Medulla oblongata (tissue), 1 donor: ENCODE data around the gene KCTD16.

Experiments used
- DNase-seq: peaks from one replicate; pipeline ENCODE4 v3.0.0-alpha.2; 2015; ENCODE audit errors: extremely low spot score

Gene KCTD16

DNA sequence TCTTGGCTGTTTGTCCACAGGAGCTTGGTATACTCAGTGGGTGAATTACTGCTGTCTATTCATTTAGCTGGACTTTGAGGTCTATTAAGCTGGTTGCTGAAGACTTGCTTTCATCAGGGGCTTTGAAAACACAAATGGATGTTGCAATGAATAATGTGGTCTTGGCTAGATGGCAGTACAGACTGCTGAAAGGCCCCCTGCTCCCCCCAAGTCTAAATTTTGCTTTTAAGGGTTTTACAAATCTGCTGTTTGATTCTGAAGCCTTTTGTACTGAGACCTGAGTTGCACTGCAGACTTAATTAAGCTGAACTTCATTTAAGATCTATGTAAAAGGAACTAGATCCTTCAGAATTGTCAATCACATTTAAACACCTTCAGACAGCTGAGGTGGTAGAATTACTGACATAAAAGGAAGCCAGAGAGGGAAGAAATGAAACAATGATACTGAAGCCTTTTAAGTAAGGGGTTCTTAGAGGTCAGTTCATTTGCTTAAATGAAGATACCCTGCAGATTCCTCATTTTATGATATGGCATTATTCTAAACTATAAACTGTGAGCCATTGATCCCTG is 37.3 kb downstream of the KCTD16 start:
- no peak for DNase-seq

GRCh38 chr5:144209361-144209760 is 38.7 kb downstream of the KCTD16 start:
- no peak for DNase-seq

- DNase-seq, result no peak
Observed at GRCh38 chr5:144210655-144211054, 40.0 kb downstream of the KCTD16 start.

DNA sequence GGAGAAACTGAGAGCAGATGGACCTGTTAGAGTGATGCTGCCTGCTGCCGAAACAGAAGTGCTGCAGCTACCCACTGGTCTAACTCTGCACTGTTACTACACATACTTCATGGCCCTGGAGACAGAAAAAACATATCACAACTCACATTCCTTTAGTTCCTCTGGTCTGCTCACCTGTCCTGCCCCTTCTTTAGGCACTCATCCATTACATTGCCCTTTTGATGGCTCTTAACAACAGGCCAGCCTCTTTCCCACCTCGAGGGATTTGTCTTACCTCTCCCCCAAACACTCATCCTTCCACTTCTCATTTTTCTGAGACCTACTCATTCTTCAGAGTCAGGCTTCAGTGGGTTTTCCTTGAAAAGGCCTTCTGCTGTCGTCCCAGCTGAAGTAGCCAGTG is 49.2 kb downstream of the KCTD16 start:
- DNase-seq, result no peak

DNA sequence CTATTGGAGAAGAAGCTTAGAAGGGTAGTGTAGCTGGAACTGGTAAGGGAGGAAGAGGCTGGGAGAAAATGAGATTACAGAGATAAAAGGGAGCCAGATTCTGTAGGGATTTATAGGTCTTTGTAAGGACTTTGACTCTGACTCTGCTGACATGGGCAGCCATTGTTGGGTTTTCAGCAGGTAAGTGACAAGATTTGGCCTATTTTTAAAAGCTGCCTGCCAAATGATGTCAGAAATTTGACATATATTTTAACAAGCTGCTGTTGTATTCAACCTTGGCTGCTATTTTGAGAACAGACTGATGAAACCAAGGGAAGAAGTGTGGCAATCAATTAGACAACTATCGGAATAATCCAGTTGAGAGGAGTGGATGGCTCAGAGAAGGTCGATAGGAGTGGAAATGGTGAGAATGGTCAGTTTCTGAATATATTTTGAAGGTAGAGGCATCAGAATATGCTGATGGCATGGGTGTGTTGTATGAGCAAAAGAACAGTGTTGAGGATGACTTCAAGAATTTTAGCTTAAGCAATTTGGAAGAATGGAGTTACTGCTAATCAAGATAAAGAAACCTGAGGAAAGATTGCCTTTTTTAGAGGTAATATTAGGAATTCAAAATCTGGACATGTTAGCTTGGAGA is 56.8 kb downstream of the KCTD16 start:
- no peak for DNase-seq

DNA sequence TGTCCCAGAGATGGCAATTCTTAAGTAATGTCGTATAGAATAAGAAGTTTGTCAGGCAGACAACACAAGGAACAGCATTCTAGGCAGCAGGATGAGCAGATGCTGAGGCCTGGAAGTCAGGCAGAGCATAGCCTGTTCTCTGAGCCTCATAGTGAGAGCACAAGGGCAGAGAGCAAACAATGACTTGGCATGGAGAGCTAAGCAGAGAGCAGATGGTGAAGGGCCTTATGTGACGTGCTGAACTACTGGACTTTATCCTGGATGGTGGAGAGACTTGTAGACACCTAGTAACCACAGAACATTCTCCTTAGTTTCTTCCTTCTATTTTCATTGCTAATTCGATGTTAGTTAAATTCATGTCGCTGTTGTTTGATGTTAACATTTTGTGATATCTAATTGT is 60.1 kb downstream of the KCTD16 start:
- no peak for DNase-seq

GRCh38 chr5:144232285-144232684 is 61.6 kb downstream of the KCTD16 start:
- no peak for DNase-seq

DNA sequence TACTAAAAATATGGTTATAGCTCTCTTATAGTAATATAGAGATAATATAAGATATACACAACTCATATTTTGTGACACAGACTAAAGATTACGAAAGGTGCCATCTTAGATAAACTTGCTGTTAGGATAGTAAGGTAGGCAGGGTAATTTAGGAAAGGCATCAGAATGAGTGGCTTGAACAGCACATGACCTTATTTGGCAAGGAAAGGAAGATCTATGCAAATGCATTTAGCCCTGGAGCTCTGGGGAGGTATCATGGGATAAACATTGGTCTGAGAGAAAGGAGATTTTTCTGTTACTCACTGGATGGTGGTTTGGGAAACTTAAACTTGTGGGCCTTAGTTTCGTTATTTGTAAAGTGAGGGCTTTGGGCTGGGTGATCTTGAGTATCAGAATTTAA is 65.8 kb downstream of the KCTD16 start:
- DNase-seq, result no peak

- peak; percentile 66 for DNase-seq
Observed at GRCh38 chr5:144237851-144238250, 67.2 kb downstream of the KCTD16 start.

GRCh38 chr5:144247131-144247530 is 76.5 kb downstream of the KCTD16 start:
- DNase-seq, result no peak

DNA sequence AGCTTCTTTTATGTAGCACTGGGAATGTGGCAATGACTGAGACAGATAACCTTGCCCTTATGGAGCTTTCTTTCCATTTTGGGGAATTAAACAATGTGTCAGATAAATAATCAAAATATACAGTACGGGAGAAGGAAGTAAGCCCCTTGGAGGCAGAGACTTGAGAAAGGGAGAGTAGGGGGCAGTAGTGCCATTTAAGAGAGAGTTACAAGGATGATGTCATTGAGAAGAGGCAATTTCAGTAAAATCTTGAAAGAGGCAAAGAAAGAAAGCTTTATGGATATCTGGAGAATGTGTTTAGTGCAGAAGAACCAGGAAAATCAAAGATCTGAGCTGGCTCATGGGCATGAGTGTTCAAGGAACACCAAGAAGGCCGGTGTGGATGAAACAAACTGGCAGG is 77.3 kb downstream of the KCTD16 start:
- DNase-seq, result no peak

GRCh38 chr5:144249755-144250464 is 79.2 kb downstream of the KCTD16 start:
- no peak for DNase-seq

- no peak for DNase-seq
Observed at GRCh38 chr5:144254552-144254951, 83.9 kb downstream of the KCTD16 start.

GRCh38 chr5:144260121-144260520 is 89.4 kb downstream of the KCTD16 start:
- no peak for DNase-seq

- no peak for DNase-seq
Observed at GRCh38 chr5:144265643-144266247, 95.1 kb downstream of the KCTD16 start.

DNA sequence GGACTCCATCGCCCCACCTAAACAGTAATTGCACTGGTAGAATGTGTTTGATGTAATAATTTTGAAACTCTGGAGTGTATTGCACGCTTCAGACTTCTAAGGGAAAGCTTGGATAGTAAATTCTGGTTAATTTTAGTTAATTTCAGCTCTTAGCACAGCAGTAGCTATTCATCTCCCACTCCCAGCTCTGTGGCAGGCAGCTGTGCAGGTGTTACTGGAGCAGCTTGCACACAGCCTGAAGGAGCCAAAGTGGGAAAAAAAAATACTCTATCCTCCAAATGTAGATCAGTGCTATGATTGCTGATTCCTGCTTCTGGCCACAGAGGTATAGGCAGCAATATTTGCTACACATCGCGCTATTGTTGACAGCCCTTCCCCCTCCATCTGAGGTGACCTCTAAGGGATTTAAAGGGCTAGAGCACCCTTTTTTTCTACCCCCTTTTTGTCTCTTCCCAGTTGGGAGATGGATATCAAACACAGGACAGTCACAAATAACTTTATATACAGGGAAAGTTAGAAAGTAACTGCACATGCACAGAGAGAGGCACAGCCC is 97.4 kb downstream of the KCTD16 start:
- no peak for DNase-seq

DNA sequence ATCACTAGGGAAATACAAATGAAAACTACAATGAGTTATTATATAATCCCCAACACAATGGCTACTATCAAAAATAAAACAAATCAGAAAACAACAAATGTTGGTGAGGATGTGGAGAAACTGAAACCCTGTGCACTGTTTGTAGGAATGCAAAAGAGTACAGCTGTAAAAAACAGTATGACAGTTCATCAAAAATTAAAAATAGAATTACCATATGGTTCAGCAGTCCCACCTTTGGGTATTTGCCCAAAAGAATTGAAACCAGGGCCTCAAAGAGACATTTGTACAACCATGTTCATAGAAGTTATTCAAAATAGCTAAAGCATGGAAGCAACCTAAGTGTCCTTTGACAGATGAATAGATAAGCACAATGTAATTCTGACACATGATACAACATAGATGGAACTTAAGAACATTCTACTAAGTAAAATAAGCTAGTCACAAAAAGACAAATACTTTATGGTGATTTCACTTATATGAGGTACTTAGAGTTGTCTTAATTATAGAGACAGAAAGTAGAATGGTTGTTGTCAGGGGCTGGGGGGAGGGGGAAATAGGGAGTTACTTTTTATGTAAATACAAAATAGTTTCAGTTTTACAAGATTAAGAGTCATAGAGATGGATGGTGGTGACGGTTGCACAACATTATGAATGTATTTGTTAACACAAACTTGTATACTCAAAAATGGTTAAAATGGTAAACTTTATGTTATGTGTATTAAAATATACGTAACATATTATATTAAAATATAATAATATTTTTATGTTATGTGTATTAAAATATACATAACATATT is 102.8 kb downstream of the KCTD16 start:
- no peak for DNase-seq

GRCh38 chr5:144275329-144275728 is 104.7 kb downstream of the KCTD16 start:
- DNase-seq, result peak; percentile 9

GRCh38 chr5:144276034-144276822 is 105.6 kb downstream of the KCTD16 start:
- no peak for DNase-seq

DNA sequence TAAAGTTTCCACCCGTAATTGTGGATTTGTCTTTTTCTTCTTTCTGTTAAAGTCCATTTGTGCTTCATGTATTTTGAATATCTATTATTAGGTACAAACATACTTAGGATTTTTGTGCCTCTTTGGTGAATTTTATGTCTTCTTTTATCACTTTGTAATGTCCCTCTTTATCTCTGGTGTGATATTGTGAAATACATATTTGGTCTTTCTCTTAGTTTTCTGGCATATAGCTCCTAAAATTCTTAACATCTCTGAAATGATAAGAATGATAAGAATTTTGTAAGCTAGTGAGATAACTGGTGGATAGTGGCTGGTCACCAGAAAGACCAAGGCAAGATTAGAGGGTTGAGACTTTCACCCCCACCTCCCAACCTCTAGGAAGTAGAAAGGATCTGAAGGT is 111.1 kb downstream of the KCTD16 start:
- no peak for DNase-seq

DNA sequence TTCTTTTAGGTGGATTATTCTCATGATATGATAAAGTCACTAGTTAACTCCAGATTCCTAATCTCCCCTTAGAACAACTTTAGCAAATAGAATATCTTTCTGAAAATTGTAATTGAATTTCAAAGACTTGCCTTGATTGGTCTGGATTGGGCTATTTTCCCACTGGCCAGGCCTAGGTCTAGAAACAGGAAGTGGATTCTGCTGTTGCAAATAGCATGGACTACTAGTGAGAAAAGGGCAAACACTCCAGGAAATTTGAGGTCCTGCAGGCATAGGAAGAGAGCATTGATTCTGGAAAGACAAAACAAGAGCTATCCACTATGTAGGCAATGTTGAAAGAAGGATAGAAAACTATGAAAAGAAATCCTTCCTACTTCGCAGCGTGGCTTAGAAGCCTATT is 113.4 kb downstream of the KCTD16 start:
- no peak for DNase-seq
